ENCODE measurements around the gene TLE1.

TLE1 gene

GRCh38 chr9:81686614-81687520, 2.5 kb downstream of the TLE1 start:
- DNase-seq: peak; percentile 68

GRCh38 chr9:81685763-81686613, 3.4 kb downstream of the TLE1 start:
- no peak for DNase-seq

GRCh38 chr9:81684635-81685034, 4.7 kb downstream of the TLE1 start:
- DNase-seq: no peak

GRCh38 chr9:81683704-81684103, 5.6 kb downstream of the TLE1 start:
- no peak for DNase-seq

GRCh38 chr9:81683238-81683637, 6.1 kb downstream of the TLE1 start:
- DNase-seq: no peak

- DNase-seq: no peak
Measured at GRCh38 chr9:81682797-81683196, 6.5 kb downstream of the TLE1 start.

GRCh38 chr9:81682177-81682576, 7.2 kb downstream of the TLE1 start:
- no peak for DNase-seq

GRCh38 chr9:81680506-81680905, 8.8 kb downstream of the TLE1 start:
- DNase-seq: no peak

GRCh38 chr9:81680006-81680405, 9.3 kb downstream of the TLE1 start:
- DNase-seq: no peak

GRCh38 chr9:81678088-81678487, 11.3 kb downstream of the TLE1 start:
- no peak for DNase-seq

- DNase-seq: no peak
Measured at GRCh38 chr9:81676395-81676794, 13.0 kb downstream of the TLE1 start.

GRCh38 chr9:81673310-81673709, 16.0 kb downstream of the TLE1 start:
- DNase-seq: no peak

- DNase-seq: no peak
Measured at GRCh38 chr9:81671880-81672280, 17.5 kb downstream of the TLE1 start.

GRCh38 chr9:81669866-81670265, 19.5 kb downstream of the TLE1 start:
- DNase-seq: no peak

- no peak for DNase-seq
Measured at GRCh38 chr9:81669041-81669651, 20.2 kb downstream of the TLE1 start.

- DNase-seq: no peak
Measured at GRCh38 chr9:81666123-81666522, 23.2 kb downstream of the TLE1 start.

- no peak for DNase-seq
Measured at GRCh38 chr9:81665322-81665871, 23.9 kb downstream of the TLE1 start.

GRCh38 chr9:81664638-81665222, 24.6 kb downstream of the TLE1 start:
- no peak for DNase-seq

- peak; percentile 47 for DNase-seq
Measured at GRCh38 chr9:81661339-81661738, 28.0 kb downstream of the TLE1 start.

- DNase-seq: no peak
Measured at GRCh38 chr9:81656871-81657337, 32.4 kb downstream of the TLE1 start.

- no peak for DNase-seq
Measured at GRCh38 chr9:81656004-81656403, 33.3 kb downstream of the TLE1 start.

- no peak for DNase-seq
Measured at GRCh38 chr9:81653240-81653639, 36.1 kb downstream of the TLE1 start.
